Amygdala (tissue), 56 donors: ENCODE data around the gene LAIR1.
"Not testable (repeated sequence)": the region's sequence is repeated elsewhere in the genome, so short reads cannot be mapped to it uniquely, and the experiment has no call there.

Experiments
- DNase-seq, 56 donors: peaks; one replicate each; lab custom pipeline; 2025; lab: John Stamatoyannopoulos, UW

Gene LAIR1

DNA sequence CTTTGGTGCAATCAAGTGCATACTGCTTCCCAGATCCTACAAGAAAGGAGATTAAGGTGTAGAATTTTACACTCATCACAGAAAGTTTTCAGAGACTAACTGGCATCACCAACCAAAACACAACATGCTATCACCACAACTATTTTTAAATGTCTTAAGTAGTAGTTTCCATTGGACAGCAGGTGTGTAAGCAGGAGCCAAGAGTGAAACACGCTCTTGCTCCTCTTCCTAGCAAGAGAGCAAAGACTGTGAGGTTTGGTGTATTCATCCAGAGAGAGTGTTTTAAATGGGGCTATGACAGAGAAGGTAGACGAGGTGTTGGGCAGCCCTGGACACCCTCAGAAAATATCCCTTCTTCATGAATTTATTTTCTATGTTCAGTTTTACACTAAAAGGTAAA is 13.3 kb downstream of the LAIR1 start:
- no peak for DNase-seq

GRCh38 chr19:54345938-54346386 is 18.8 kb downstream of the LAIR1 start:
- DNase-seq: peak in 3 of 56 donors; percentile 10 to 29 (median 12)

GRCh38 chr19:54343868-54344267 is 20.9 kb downstream of the LAIR1 start:
- no peak for DNase-seq

DNA sequence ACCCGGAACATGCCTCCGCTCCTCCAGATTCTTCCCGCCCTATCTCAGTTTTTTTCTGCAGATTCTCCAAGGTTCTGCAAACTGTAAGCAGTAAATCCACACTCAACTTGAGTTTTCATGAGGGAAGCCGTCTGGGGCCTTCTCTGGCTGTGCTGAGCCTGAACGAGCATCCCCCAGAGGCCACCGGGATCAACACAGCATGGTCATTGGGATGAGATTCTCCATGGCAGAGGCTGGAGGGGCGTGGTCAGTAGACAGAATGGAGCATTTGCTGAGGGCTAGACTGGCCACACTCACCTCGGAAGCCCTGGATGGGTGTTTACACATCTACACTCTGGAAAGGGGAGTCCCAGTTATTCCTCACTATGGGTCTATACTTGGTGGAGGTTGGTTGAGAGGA is 23.4 kb downstream of the LAIR1 start:
- no peak for DNase-seq

DNA sequence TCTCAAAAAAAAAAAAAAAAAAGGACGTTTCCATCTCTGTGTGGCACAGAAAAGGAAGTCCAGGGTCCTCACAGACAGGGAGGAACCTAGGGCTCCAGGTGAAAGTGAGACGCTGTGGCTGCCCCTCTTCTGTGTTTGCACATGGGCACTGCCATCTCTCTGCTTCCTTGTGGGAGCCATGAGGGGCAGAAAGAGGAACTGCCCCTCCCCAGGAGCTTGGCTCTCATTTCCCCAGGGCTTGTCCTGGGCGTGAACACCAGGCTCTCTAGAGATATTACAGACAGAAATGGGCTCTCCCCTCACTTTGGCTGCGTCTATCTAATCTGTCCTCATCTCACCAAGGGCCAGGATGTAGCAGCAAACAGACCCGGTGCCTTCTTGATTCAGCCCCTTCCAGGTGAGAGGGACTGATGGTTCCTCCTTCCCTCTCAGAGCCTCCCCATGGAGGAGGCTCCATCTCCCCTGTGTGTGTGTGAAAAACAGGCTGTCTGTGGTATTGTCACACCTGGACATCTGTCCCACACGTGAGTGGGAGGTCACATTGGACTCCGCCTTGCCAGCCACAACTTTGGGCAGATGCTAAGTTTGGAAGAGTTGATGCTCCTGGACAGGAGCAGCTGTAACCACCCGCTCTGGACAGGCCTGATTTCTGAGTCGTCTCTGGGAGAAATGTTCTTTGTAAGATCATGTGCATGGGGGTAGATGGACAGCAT is 24.9 kb downstream of the LAIR1 start:
- peak in 7 of 56 donors; percentile 7 to 50 (median 16) for DNase-seq

DNA sequence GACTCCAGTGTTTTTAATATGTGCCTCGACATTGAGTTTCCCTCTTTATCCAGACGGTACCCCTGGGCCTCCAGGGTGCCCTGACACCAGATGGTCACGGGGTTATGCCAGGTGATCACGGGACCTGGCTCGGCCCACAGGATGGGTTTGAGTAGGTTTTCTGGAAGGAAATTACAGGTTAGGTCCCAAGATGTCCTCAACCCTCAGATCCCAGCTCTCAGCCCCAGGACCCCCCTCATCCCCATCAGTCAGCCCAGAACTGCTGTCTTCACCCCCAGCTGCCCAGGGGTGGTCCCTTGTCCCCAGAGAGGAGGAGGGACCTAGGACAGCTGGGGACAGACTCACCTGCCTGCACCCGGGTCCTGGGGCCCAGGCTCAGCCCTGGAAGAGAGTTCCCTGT is 26.2 kb downstream of the LAIR1 start:
- DNase-seq: no peak

DNA sequence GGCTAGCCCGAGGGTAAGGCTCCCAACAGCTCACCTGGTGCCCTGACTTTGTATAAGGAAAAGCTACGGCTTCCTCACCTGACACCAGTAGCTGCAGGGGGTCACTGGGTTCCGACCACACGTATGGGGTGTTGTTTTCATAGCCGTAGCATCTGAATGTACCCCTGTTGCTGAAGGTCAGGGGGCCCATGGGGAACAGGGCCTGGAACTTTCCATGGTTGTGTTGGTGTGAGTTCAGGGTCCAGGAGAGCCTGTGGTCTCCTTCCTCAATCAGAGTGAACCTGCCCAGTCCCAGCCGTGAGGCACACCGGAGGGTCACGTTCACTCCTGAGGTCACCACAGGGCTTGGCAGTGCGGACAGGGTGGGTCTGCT is 26.9 kb downstream of the LAIR1 start:
- no peak for DNase-seq

GRCh38 chr19:54336893-54337857 is 27.6 kb downstream of the LAIR1 start:
- no peak for DNase-seq

DNA sequence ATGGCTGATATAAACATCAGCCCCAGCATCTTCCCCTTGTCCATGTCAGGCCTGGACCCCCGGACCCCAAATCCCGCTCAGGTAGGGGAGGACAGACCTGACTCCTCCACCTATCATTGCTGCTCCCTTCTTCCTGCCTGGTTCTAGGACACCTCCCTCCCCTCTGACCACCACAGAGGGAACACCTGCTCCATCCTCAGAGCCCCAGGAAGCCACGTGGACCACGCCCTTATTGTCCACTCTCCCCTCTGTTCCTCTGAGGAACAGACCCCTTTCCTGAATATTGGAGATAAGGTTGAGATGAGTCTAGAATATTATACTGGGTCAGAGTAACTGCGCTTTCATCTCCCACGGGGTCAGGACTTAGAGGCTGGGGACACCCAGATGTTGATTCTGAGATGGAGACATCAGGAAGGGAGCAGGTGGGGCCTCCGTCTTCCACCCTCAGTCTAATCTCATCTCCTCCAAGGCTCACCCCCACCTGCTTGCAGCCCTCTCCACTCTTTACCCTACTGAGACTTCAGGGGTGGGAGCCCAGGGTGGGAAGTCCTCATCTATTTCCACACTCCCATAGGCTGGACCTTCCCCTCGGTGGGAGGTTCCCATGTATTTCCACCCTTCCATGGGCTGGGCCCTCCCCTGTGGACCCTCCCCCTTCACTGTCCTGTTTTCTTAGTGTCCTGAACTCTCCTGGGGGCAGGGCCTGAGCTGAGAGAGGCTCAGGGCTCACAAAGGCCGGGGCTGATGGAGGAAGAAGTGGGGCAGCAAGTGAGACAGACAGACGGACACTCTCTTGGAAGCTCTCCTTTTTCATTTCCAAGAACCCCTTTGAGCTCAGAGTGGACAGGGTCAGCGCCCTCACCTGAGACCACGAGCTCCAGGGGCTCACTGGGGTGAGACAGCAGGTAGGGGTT is 28.5 kb downstream of the LAIR1 start:
- peak in 2 of 56 donors; percentile 9 to 14 for DNase-seq

DNA sequence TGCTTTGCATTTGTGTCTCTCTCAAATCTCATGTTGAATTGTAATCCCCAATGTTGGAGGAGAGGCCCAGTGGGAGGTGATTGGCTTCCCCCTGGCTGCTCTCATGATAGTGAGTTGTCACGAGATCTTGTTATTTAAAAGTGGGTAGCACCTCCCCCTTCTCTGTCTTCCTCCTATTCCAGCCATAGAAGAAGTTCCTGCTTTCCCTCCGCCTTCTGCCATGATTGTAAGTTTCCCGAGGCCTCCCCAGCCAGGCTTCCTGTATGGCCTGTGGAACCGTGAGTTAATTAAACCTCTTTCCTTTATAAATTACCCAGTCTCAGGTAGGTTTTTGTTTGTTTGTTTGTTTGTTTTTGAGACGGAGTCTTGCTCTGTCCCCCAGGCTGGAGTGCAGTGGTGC is 29.6 kb downstream of the LAIR1 start:
- no peak for DNase-seq

- no peak for DNase-seq
Observed at GRCh38 chr19:54333586-54334298, 31.0 kb downstream of the LAIR1 start.

DNA sequence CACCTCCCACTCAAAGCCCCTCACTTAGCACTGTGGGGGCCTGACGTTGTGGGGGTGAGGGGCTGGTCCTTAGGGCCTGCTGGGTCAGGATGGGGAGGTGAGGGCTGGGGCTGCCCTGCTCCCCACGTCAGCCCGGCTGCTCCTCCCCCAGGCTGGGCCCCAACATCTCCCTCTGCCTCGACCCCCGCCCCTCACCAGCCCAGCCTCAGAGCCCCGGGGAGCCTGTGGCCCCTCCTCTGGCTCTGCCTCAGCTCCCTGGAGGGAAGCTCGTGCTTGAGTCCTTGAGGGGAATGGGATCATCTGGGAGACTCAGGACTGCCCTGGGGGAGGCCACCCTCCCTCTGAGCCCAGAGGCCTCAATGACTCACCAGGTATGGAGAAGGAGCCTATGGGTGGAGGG is 32.6 kb downstream of the LAIR1 start:
- no peak for DNase-seq

DNA sequence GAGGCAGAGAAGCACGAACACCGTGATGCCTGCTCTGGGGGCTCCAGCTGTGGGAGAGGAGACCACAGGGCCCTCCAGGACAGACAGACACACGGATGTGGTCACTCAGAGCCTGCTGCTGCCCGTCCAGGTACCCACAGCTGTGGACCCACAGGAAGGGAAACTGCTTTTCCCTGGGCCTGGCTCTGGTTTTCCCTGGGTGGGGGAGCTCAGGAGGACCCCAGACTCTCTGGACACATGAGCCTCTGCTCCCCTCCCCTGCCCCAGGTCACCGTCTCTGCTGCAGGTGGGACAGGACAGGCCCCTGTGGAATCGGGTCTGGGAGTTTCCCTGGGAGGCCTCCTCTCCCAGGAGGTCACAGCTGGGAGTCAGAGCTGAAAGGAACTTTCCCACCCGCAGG is 33.1 kb downstream of the LAIR1 start:
- DNase-seq: no peak

DNA sequence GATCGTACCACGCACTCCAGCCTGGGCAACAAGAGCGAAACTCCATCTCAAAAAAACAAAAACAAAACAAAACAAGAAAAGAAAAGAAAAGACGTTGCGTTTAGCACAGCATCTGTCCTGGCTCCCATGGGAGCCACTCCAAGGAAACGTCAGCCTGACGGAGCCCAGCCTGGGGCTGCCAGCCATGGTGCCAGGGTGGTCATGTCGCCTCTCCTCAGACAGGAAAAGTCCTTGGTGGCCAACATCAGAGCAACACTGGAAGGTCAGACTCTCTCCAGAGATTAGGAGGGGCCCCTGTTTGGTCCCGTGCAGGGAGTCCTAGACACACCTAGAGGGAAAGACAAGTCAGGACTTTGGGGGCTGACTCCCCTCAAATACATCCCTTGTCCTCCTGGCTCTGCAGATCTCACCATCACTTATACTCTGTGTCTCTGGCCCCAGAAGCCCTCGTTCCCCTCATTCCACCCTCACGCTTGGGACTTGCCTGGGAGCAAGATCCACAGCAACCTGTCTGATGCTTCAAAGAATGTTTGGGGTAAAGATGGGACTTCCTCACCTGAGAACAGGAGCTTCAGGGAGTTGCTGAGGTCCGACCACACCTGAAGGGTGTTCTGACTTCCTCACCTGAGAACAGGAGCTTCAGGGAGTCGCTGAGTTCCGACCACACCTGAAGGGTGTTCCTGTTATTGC is 35.1 kb downstream of the LAIR1 start:
- DNase-seq: no peak

DNA sequence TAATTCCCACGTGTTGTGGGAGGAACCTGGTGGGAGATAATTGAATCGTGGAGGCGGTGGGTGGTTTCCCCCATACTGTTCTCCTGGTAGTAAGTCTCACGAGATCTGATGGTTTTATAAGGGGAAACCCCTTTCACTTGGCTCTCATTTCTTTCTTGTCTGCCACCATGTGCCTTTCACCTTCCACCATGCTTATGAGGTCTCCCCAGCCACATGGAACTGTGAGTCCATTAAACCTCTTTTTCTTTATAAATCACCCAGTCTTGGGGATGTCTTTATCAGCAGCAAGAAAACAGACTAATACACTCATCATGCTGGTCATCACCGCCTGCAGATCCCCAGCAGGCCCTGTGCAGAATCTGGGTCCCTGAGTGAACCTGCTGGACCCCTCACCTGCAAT is 36.0 kb downstream of the LAIR1 start:
- not testable (repeated sequence) for DNase-seq

- DNase-seq: no peak
Observed at GRCh38 chr19:54325631-54326030, 39.1 kb downstream of the LAIR1 start.

- DNase-seq: peak in 8 of 56 donors; percentile 3 to 47 (median 9)
Observed at GRCh38 chr19:54325194-54325621, 39.5 kb downstream of the LAIR1 start.

GRCh38 chr19:54324071-54324470 is 40.7 kb downstream of the LAIR1 start:
- no peak for DNase-seq

DNA sequence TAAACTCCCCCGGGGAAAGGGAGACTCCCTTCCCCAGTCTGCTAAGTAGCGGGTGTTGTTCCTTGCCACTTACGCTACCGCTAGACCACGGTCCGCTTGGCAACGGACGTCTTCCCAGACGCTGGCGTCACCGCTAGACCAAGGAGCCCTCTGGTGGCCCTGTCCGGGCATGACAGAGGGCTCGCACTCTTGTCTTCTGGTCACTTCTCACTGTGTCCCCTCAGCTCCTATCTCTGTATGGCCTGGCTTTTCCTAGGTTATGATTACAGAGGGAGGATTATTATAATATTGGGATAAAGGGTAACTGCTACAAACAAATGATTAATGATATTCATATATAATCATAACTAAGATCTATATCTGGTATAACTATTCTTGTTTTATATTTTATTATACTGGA is 41.8 kb downstream of the LAIR1 start:
- DNase-seq: not testable (repeated sequence)
